HCT116 (cell line): Measurements from ENCODE around the gene SLC35B1. TPM values are rescaled to one million over a fixed set of nuclear protein-coding genes. Genes with fewer than 3 reads are reported as not detected.

Experiments used
- ATAC-seq: fragments of 200-7000 bp; cut with Tn5 transposase; 2 replicates; pipeline ENCODE4 v1.9.1; 2020; ENCODE audit warnings: mild to moderate bottlenecking, moderate library complexity
- BruUV-seq: library from RNA; stranded (reverse); fragments of 400-500 nt; replicated peaks from 2 replicates; lab custom pipeline; 2021; lab: Mats Ljungman, UMichigan
- CTCF ChIA-PET: fragments of 300-600 bp; sonication (Branson Sonifier 250); formaldehyde crosslinking; loops from one replicate; lab custom pipeline; 2021; ENCODE audit warnings: antibody characterized with exemption; lab: Charles Lee
- POLR2A ChIA-PET: fragments of 300-600, 350-600 bp; sonication (Branson Sonifier 250); formaldehyde crosslinking; loops from one replicate; lab custom pipeline; 2021; ENCODE audit warnings: antibody characterized with exemption; lab: Charles Lee
- RAD21 ChIA-PET, 2 experiments: fragments of 300-600 bp; sonication (Branson Sonifier 250); formaldehyde crosslinking; loops; one replicate each; lab custom pipeline; 2023; ENCODE audit warnings: low total read pairs in 2 of 2; ENCODE audit not compliant: uncharacterized antibody in 2 of 2, unreplicated experiment in 2 of 2, low non-redundant PET in 1 of 2; lab: Charles Lee
- DNase-seq: peaks from one replicate; pipeline ENCODE4 v3.0.0-alpha.2; 2010; ENCODE audit warnings: low read depth, low spot score
- H2AFZ ChIP-seq: fragments of 200-600 bp; shearing (Covaris generic), sonication (generic); 2 replicates; pipeline ENCODE4 v1.6.1; 2017; ENCODE audit warnings: low read depth, mixed run types, mixed read lengths, antibody characterized with exemption, low read length; ENCODE audit not compliant: poor library complexity, severe bottlenecking
- H3K27ac ChIP-seq: 2 replicates; pipeline ENCODE4 v1.5.1; 2012; ENCODE audit warnings: low read depth, low read length
- H3K27me3 ChIP-seq: fragments of 200-600 bp; sonication (generic); 2 replicates; pipeline ENCODE4 v1.6.1; 2016; ENCODE audit warnings: mixed run types, low read length, mixed read lengths; ENCODE audit not compliant: insufficient read depth
- H3K36me3 ChIP-seq, 2 experiments: fragments of 200-500 bp in 1 of 2; fragments of 200-600 bp in 1 of 2; sonication (Bioruptor generic) in 1 of 2; sonication (generic) in 1 of 2; 2 replicates each; pipeline versions ENCODE4 v1.5.1 to v1.6.1; 2014 to 2016; ENCODE audit warnings: low read length in 2 of 2, inconsistent platforms in 1 of 2, mixed read lengths in 1 of 2, mixed run types in 1 of 2; ENCODE audit not compliant: insufficient read depth in 2 of 2, control insufficient read depth in 1 of 2
- H3K4me1 ChIP-seq, 2 experiments: fragments of 200-600 bp in 1 of 2; sonication (generic) in 1 of 2; 2 replicates each; pipeline versions ENCODE4 v1.5.1 to v1.6.1; 2012 to 2017; ENCODE audit warnings: low read length in 2 of 2, inconsistent platforms in 1 of 2, mild to moderate bottlenecking in 1 of 2, mixed read lengths in 1 of 2, mixed run types in 1 of 2, moderate library complexity in 1 of 2; ENCODE audit not compliant: insufficient read depth in 2 of 2, control insufficient read depth in 1 of 2
- H3K4me2 ChIP-seq: fragments of 200-600 bp; sonication (generic); 2 replicates; pipeline ENCODE4 v1.6.1; 2017; ENCODE audit warnings: mixed run types, low read length, mixed read lengths
- H3K4me3 ChIP-seq, 2 experiments: fragments of 200-600 bp in 1 of 2; sonication (generic) in 1 of 2; replicated peaks in 1 of 2; 2 replicates each; pipeline ENCODE4 v1.5.1; 2011 to 2016; ENCODE audit warnings: low read length in 2 of 2, control low read depth in 1 of 2, low read depth in 1 of 2, mild to moderate bottlenecking in 1 of 2, mixed read lengths in 1 of 2, mixed run types in 1 of 2
- H3K79me2 ChIP-seq: fragments of 200-600 bp; sonication (generic); 2 replicates; pipeline ENCODE4 v1.6.1; 2017; ENCODE audit warnings: mild to moderate bottlenecking, mixed run types, low read length, moderate library complexity, mixed read lengths; ENCODE audit not compliant: insufficient read depth
- H3K9ac ChIP-seq: fragments of 200-600 bp; sonication (generic); 2 replicates; pipeline ENCODE4 v1.6.1; 2016; ENCODE audit warnings: low read length, mixed read lengths
- H3K9me2 ChIP-seq: fragments of 200-600 bp; sonication (generic), shearing (Covaris generic); 2 replicates; pipeline ENCODE4 v1.6.1; 2017; ENCODE audit warnings: mixed run types, mild to moderate bottlenecking, moderate library complexity; ENCODE audit not compliant: insufficient read depth
- H3K9me3 ChIP-seq, 2 experiments: fragments of 200-500 bp in 1 of 2; fragments of 200-600 bp in 1 of 2; sonication (Bioruptor generic) in 1 of 2; sonication (generic) in 1 of 2; 2 replicates each; pipeline ENCODE4 v1.6.1; 2014 to 2017; ENCODE audit warnings: low read length in 2 of 2, mixed read lengths in 2 of 2, inconsistent platforms in 1 of 2, low read depth in 1 of 2, mild to moderate bottlenecking in 1 of 2, mixed run types in 1 of 2, moderate library complexity in 1 of 2; ENCODE audit not compliant: control insufficient read depth in 1 of 2, insufficient read depth in 1 of 2
- H4K20me1 ChIP-seq: fragments of 200-600 bp; sonication (generic), shearing (Covaris generic); 2 replicates; pipeline ENCODE4 v1.6.1; 2017; ENCODE audit warnings: mixed run types, mild to moderate bottlenecking, moderate library complexity; ENCODE audit not compliant: insufficient read depth
- CEBPB ChIP-seq: IDR thresholded peaks from 2 replicates; pipeline ENCODE4 v1.6.1; 2012; ENCODE audit warnings: low read depth
- CTCF ChIP-seq, 3 experiments: fragments of 200-600 bp in 1 of 3; sonication (generic) in 1 of 3; IDR thresholded peaks in 2 of 3; conservative IDR thresholded peaks in 1 of 3; 2 replicates each; pipeline ENCODE4 v1.5.1; 2012 to 2017; ENCODE audit warnings: low read depth in 2 of 3, low read length in 2 of 3, antibody characterized with exemption in 1 of 3, borderline replicate concordance in 1 of 3, control low read depth in 1 of 3, mild to moderate bottlenecking in 1 of 3, mixed read lengths in 1 of 3, mixed run types in 1 of 3, moderate library complexity in 1 of 3; ENCODE audit not compliant: insufficient read depth in 1 of 3
- POLR2A ChIP-seq: IDR thresholded peaks from 2 replicates; pipeline ENCODE4 v1.7.0; 2011; ENCODE audit warnings: borderline replicate concordance; ENCODE audit not compliant: insufficient read depth, insufficient read length; ENCODE audit errors: extremely low read depth
- TCF7L2 ChIP-seq: IDR thresholded peaks from 2 replicates; pipeline ENCODE4 v1.7.0; 2011; ENCODE audit warnings: borderline replicate concordance, inconsistent platforms; ENCODE audit not compliant: insufficient read depth, insufficient read length; ENCODE audit errors: extremely low read depth
- intact Hi-C: fragments of 100-400 bp; cut with micrococcal nuclease; formaldehyde crosslinking; loops from 2 replicates; pipeline ENCODE4 v1.10.0; 2022
- total RNA-seq: library from RNA; stranded (reverse); gene quantifications from one replicate; pipeline ENCODE4 v1.2.1, GENCODE V29; 2021; ENCODE audit not compliant: unreplicated experiment
- TF ChIP-seq, protein P1 (sequence below): IDR thresholded peaks from 2 replicates; pipeline ENCODE4 v1.6.1; 2012; ENCODE audit warnings: low read depth

SLC35B1 gene
- total RNA-seq, 1 experiment from 2014 or later = 87.5 TPM

- no peak overlapping the region for H3K27ac ChIP-seq
- no peak for ATAC-seq
- no peaks in the 10 kb centered on the region for H3K27me3 ChIP-seq
- DNase-seq = no peak
- H2AFZ ChIP-seq = no peak overlapping the region
- ChIA-PET RAD21 (no interaction called here), CTCF (no interaction called here), POLR2A (no interaction called here)
- no peak overlapping the region for H3K4me2 ChIP-seq
- no peaks in the 10 kb centered on the region for H3K4me1 ChIP-seq
- no peaks in the 10 kb centered on the region for H3K36me3 ChIP-seq
- H3K9me3 ChIP-seq = no peaks in the 10 kb centered on the region
- no peaks in the 10 kb centered on the region for H3K9me2 ChIP-seq
- no peak overlapping the region for H3K4me3 ChIP-seq
- H3K79me2 ChIP-seq = no peaks in the 10 kb centered on the region
- no peak overlapping the region for H3K9ac ChIP-seq
- BruUV-seq = no TSS peak
- H4K20me1 ChIP-seq = no peaks in the 10 kb centered on the region
- intact Hi-C loops = no loop called here
- TF ChIP-seq TCF7L2 (no peak), CTCF (IDR thresholded peaks at IDR 0.05 in 2 of 3, conservative IDR thresholded peaks at IDR 0.05 in 1 of 3; ENCODE audit: borderline replicate concordance in 1 of 3, insufficient read depth in 1 of 3, low read depth in 2 of 3, low read length in 2 of 3) (no peak), POLR2A (no peak), CEBPB (no peak)
- TF ChIP-seq, protein P1, sequence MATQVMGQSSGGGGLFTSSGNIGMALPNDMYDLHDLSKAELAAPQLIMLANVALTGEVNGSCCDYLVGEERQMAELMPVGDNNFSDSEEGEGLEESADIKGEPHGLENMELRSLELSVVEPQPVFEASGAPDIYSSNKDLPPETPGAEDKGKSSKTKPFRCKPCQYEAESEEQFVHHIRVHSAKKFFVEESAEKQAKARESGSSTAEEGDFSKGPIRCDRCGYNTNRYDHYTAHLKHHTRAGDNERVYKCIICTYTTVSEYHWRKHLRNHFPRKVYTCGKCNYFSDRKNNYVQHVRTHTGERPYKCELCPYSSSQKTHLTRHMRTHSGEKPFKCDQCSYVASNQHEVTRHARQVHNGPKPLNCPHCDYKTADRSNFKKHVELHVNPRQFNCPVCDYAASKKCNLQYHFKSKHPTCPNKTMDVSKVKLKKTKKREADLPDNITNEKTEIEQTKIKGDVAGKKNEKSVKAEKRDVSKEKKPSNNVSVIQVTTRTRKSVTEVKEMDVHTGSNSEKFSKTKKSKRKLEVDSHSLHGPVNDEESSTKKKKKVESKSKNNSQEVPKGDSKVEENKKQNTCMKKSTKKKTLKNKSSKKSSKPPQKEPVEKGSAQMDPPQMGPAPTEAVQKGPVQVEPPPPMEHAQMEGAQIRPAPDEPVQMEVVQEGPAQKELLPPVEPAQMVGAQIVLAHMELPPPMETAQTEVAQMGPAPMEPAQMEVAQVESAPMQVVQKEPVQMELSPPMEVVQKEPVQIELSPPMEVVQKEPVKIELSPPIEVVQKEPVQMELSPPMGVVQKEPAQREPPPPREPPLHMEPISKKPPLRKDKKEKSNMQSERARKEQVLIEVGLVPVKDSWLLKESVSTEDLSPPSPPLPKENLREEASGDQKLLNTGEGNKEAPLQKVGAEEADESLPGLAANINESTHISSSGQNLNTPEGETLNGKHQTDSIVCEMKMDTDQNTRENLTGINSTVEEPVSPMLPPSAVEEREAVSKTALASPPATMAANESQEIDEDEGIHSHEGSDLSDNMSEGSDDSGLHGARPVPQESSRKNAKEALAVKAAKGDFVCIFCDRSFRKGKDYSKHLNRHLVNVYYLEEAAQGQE = no peak
Observed at GRCh38 chr17:49731435-49731831, 23.7 kb upstream of the SLC35B1 start.
